Rectal smooth muscle tissue (tissue), 1 donor: ENCODE data around the gene CYTH1.

Source experiments
- H3K27ac ChIP-seq: one replicate; pipeline ENCODE4 v1.7.0; 2013; ENCODE audit warnings: low read depth, low read length, inconsistent platforms
- H3K27me3 ChIP-seq: one replicate; pipeline ENCODE4 v1.7.0; 2013; ENCODE audit warnings: low read length; ENCODE audit not compliant: control insufficient read depth, insufficient read depth
- H3K36me3 ChIP-seq: one replicate; pipeline ENCODE4 v1.7.0; 2013; ENCODE audit warnings: low read length; ENCODE audit not compliant: control insufficient read depth, insufficient read depth
- H3K4me1 ChIP-seq: one replicate; pipeline ENCODE4 v1.7.0; 2013; ENCODE audit warnings: low read length; ENCODE audit not compliant: control insufficient read depth, insufficient read depth
- H3K4me3 ChIP-seq: one replicate; pipeline ENCODE4 v1.7.0; 2013; ENCODE audit warnings: low read length
- H3K9ac ChIP-seq: one replicate; pipeline ENCODE4 v1.7.0; 2013; ENCODE audit warnings: low read length

Gene CYTH1

DNA sequence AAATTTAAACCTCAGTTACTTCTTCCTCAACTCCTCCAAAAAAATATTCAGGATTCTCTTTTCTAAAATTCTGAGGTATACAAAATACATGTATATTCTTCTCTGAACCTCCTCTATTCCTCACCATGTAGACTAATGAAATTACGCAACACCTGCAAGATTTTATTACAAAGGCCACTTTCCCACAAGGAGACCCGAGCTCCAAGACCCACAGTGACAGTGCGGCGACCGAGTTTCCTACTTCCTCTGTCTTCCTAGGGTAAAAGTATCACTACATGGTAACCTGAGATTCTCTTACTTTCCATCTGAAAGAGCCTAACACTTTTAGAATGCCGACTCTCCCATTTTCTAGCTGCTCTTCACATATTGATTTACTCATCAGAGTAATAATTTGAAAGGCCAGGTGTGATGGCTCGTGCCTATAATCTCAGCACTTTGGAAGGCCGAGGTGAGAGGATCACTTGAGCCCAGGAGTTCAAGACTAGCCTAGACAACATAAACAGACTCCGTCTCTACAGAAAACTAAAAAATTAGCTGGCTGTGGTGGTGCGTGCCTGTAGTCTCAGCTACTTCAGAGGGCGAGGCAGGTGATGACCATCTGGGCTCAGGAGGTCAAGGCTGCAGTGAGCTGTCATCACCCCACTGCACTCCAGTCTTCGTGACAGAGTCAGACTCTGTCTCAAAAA lies 35.7 kb downstream of the CYTH1 start:
- Histone ChIP-seq H3K4me3 (no peak overlapping the region), H3K4me1 (peaks cover 6% of the 10 kb centered on the region), H3K27me3 (no peaks in the 10 kb centered on the region), H3K36me3 (no peaks in the 10 kb centered on the region), H3K27ac (no peak overlapping the region), H3K9ac (no peak overlapping the region)

DNA sequence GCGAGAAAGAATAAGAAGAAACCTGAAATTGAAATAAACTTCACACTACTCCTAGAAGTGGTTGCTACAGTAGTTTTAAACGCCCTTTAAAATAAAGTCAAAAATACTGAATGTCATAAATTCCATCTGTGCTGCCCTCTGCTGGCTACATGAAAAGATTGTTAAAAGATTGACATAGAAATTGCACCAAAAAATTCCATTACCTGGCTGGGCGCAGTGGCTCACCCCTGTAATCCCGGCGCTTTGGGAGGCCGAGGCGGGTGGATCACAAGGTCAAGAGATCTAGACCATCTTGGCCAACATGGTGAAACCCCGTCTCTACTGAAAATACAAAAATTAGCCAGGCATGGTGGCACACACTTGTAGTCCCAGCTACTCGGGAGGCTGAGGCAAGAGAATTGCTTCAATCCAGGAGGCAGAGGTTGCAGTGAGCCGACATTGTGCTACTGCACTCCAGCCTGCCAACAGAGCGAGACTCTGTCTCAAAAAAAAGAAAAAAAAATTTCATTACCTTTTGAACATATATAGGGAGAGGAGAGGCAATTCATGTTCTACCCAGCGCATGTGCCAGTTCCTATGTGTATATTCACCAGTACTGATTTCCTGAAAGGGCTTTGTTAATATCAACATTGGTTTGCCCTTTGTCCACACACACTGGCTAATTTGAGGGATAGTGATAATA lies 36.5 kb downstream of the CYTH1 start:
- peaks cover 6% of the 10 kb centered on the region for H3K4me1 ChIP-seq
- no peaks in the 10 kb centered on the region for H3K36me3 ChIP-seq
- no peak overlapping the region for H3K9ac ChIP-seq
- H3K27me3 ChIP-seq = no peaks in the 10 kb centered on the region
- no peak overlapping the region for H3K27ac ChIP-seq
- H3K4me3 ChIP-seq = no peak overlapping the region

DNA sequence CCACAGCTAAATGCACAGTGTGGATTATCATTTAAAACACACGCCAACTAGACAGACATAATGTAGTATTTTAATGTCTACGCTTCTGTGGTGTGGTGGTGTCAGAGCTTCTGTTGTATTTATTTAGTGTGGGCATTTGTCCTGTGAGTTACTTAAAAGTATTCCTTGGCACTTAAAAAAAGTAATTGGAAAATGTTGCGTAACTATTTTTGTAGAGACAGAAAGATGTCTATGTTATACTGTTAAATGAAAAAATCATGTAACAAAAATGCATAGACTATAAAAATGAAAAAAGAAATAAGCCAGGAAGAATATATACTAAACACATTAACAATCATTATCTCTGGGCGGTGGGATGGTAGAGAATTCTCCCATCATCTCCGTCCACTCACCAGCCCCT lies 39.2 kb downstream of the CYTH1 start:
- Histone ChIP-seq H3K4me1 (peaks cover 6% of the 10 kb centered on the region), H3K9ac (no peak overlapping the region), H3K27me3 (no peaks in the 10 kb centered on the region), H3K4me3 (no peak overlapping the region), H3K27ac (no peak overlapping the region), H3K36me3 (no peaks in the 10 kb centered on the region)

DNA sequence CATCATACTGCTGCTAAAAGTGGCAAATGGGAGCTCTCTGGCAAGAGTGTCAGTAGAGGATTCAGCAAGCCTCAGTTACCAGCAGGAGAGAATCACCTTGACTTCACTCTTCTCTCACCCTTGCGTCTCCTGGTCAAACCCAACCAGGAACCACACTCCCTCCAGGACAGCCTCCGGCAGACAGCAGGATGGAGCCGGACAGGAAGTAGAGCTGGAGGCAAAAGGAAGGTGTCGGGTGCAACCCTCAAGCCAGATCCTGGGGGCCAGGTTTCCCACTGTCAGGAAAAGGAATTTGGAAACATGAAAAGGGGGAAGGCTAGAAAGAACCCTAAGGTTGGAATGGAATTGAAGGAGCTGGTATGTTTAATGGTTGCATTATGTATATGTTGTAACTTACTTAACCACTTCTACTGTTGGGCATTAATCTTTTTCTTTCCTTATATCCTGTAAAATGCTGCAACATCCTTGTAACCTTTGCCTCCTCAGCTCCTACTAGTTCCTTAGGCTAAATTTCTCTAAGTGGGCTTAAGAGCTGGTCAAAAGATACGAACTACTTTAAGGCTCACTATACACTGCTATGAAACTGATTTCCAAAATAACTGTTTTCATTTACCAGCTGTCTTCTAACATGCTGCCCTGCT lies 40.3 kb downstream of the CYTH1 start:
- Histone ChIP-seq H3K9ac (no peak overlapping the region), H3K4me3 (no peak overlapping the region), H3K27ac (no peak overlapping the region), H3K36me3 (no peaks in the 10 kb centered on the region), H3K27me3 (no peaks in the 10 kb centered on the region), H3K4me1 (peaks cover 6% of the 10 kb centered on the region)

DNA sequence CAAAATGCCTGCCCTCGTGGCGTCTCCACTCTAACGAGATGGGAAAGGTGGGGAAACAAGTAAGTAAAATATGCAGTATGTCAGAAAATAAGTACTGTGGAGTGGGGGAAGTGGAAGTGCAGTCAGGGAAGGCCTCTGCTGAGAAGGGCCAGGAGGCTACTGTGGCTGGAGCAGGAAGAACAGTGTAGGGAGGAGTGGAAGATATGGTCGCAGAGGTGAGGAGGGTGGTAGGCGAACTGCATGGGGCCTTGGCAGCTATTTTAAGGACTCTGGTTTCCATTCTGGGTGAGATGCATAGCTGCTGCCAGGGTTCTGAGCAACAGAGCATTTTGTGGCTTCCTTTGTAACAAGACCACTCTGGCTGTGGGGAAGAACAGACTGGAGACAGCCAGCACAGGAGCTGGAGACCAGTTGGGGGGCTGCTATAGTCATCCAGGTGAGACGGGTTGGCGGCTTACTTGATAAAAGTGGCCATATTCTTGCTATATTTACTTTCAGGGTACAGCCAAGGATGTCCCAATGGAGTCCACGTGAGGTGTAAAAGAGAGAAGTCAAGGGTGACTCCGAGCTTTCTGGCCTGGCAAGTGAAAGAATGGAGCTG lies 42.6 kb downstream of the CYTH1 start:
- Histone ChIP-seq H3K4me3 (no peak overlapping the region), H3K36me3 (no peaks in the 10 kb centered on the region), H3K27me3 (no peaks in the 10 kb centered on the region), H3K4me1 (peaks cover 9% of the 10 kb centered on the region), H3K9ac (no peak overlapping the region), H3K27ac (no peak overlapping the region)

DNA sequence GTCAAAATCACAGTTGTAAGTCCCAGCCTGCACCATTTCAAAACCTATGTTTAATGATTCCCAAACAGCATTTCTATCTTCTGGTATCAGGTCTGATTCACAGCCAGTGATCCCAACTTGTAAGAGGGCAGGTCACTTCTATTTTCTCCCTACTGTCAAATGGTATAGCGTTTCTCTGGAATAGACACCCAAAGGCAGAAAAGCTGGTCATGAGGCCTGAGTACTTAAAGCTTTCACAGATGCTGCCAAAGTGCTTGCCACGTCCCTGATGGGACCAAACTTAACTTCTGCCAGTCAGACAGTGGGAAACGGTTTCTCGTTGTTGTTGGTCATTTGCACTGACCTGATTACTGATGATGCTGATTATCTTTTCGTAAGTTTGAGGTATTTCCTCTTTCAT lies 43.4 kb downstream of the CYTH1 start:
- Histone ChIP-seq H3K27ac (no peak overlapping the region), H3K4me3 (no peak overlapping the region), H3K9ac (no peak overlapping the region), H3K36me3 (no peaks in the 10 kb centered on the region), H3K27me3 (no peaks in the 10 kb centered on the region), H3K4me1 (peaks cover 9% of the 10 kb centered on the region)

DNA sequence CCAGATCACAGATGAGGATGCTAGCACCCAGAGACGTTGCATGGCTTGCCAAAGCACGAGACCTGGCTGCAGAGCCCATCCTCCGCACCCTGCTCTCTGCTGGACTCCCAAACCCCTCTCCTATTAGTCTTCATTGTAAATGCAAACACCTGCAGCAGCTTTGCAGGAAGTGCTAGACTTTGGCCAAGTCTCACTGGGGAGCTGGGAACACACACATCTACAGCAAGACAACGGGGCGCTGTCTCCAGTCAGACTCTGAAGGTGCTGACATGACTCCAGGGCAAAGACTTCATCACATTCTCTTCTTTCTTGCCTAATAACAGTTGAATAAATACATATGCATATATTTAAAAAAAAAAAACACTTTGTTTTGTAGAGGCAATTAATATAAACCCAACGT lies 43.8 kb downstream of the CYTH1 start:
- Histone ChIP-seq H3K4me1 (peaks cover 12% of the 10 kb centered on the region), H3K4me3 (no peak overlapping the region), H3K9ac (no peak overlapping the region), H3K27ac (no peak overlapping the region), H3K27me3 (no peaks in the 10 kb centered on the region), H3K36me3 (no peaks in the 10 kb centered on the region)

DNA sequence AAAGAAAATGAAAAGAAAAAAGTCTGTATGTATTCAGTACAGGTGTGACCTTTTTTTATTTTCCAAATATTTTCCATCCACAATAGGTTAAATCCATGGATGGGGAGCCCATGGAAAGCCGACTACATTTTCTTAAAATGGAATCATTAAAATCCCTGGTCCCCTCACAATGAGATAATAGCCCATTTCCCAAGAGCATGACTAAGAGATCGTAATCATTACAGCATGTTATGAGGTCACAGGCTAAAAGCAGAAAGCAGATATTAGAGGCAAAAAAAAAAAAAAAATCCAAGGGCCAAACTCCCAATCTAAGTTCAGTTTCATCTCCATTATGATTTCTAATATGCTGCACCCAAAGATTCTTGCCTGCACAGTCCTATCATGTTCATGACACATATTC lies 44.7 kb downstream of the CYTH1 start:
- Histone ChIP-seq H3K9ac (no peak overlapping the region), H3K27me3 (no peaks in the 10 kb centered on the region), H3K4me1 (peaks cover 15% of the 10 kb centered on the region), H3K36me3 (no peaks in the 10 kb centered on the region), H3K27ac (no peak overlapping the region), H3K4me3 (peak overlapping the region; percentile 61)

DNA sequence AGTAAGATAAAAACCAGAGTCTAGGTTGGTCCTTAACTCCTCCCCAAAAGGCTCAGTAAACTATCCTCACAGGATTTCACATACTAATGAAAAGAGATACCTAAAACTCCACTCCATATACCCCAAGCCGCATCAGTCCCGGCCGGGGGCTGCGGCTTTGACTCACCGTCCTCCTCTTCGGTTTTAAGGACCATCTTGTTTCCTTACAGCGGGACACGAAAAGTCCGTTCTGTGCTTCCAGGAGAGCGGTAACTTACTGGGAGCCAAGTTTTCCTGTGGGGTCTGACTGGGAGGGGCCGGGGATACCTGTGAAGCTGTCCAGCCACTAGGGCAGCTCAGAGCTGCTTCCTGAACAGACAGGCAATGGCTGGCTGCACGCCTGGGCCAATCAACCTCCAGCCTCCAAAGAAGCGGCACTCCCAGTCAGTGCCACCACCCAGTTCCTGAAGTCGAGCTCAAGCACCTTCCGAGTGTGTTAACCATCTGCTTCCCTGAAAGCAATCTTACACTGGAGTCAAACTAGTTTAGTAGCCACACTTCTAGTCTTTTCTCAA lies 45.5 kb downstream of the CYTH1 start:
- Histone ChIP-seq H3K9ac (peak overlapping the region; percentile 82), H3K36me3 (no peaks in the 10 kb centered on the region), H3K27ac (peak overlapping the region; percentile 18), H3K4me3 (peak overlapping the region; percentile 61), H3K27me3 (no peaks in the 10 kb centered on the region), H3K4me1 (peaks cover 15% of the 10 kb centered on the region)

DNA sequence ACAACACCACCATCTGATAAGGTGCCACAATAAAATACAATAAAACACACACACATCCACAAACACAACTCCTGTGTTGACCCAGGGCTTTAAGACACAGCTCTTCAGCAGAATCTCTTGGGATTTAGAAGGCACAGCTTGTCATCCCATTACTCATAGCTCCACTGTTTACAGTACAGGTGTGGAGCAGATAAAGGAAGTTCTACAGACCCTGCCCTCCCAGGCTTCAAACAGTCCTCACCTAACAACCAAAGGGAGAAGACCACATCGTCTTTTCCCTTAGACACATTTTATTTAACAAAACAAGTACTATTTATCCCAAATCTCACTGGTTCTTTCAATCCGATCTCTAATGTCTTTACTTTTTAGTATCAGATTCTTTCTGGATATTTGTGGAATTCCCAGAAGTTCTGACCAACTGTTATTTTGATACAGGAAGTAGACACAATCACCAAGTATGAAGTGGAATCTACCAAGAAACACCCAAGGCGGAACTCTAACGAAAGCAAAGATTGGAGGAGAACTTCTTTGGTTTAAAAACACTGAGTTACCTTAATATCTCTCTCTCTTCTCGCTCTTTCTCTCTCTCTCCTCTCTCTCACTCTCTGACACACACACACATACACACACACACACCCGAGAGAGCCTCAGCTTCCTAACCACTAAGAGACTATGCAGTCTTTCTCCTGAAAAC lies 46.1 kb downstream of the CYTH1 start:
- H3K9ac ChIP-seq = peak overlapping the region; percentile 82
- H3K36me3 ChIP-seq = no peaks in the 10 kb centered on the region
- peak overlapping the region; percentile 61 for H3K4me3 ChIP-seq
- H3K27me3 ChIP-seq = no peaks in the 10 kb centered on the region
- H3K4me1 ChIP-seq = peaks cover 15% of the 10 kb centered on the region
- peak overlapping the region; percentile 18 for H3K27ac ChIP-seq

DNA sequence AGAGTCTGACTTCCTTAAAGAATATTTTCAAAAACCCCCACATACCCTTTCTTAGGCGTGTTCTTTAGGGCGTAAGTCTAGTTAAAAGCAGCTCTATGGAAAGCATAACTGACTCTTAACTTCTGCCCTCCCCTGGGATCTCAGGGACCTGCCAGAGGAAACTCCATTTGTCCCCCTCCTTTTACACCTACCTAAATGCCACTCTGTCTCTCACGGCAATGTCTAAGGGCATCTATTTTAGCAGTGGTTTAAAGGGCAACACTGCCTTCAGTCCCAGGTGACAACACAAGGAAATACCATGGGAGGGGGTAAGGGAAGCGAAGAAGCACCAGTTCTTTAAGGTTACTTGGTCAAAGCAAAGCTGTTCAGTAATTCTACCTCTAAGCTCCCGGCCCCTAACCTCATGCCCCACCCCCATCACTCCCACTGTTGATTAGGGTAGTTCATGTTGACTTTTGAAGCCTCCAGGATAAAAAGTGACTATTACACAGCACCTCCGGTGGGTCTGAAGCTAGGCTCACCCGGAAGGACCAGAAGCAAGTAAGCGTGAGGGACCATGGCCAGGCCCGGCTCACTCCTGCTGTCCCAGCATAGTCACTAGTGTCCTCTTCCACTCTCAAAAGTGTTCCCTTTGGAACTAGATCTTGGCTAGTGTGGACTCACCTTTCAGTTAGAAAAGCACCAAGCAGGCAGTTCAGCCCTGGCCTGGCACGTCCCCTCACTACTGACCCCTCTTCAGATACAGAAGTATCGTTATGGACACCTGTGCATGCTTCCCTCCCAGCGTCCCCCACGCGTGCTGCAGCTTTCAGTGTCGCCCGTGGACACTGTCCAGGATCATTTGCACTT lies 47.1 kb downstream of the CYTH1 start:
- Histone ChIP-seq H3K9ac (no peak overlapping the region), H3K4me3 (peak overlapping the region; percentile 61)

More for the DNA sequence above, 47.1 kb downstream of the CYTH1 start:
- H3K27me3 ChIP-seq = no peaks in the 10 kb centered on the region
- H3K27ac ChIP-seq = peak overlapping the region; percentile 11
- peaks cover 15% of the 10 kb centered on the region for H3K4me1 ChIP-seq
- no peaks in the 10 kb centered on the region for H3K36me3 ChIP-seq
